Ovary (tissue), 3 donors: ENCODE results near the gene TIMM21.

Experiments
- CTCF ChIP-seq, 3 donors: fragments of 450-650 bp in 2 of 3; fragments of 200-600 bp in 1 of 3; IDR thresholded peaks; one replicate each; pipeline versions ENCODE4 v1.5.1 to v1.8.0; 2016 to 2022; ENCODE audit warnings: antibody characterized with exemption in 3 of 3, mild to moderate bottlenecking in 1 of 3
- EP300 ChIP-seq: sonication (generic); formaldehyde crosslinking; IDR thresholded peaks from one replicate; pipeline ENCODE4 v1.6.1; 2017; ENCODE audit warnings: antibody characterized with exemption
- donor health status: DM: no; HTN: no; CAD: no.

DNA sequence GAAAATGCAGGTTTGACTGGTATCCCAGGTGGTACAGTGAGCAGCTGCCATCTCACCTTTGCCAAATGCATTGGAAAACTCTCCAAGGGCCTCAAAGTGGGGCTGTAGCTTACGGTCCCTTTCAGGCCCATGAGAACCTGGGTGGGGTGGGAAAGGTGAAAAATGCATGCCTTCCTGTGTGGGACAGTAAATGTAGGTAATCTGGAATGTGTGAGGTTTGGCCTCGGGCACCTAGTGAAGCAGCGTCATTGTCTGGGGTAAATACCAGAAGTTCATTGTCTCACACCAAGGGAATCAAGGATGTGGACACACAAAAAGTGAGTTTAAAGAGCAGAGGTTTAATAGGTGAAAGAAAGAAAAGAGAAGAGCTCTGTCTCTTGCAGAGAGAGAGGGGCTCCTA is 36.6 kb downstream of the TIMM21 start:
- no peak for TF ChIP-seq CTCF (IDR thresholded peaks at IDR 0.05)
- no peak for TF ChIP-seq EP300
